NCI-H774 (cell line): ENCODE results near the gene TNIP1.

ENCODE experiments used
- DNase-seq: peaks from one replicate; lab custom pipeline; 2025; lab: John Stamatoyannopoulos, UW

Gene TNIP1

GRCh38 chr5:151083081-151083676, 2.3 kb upstream of the TNIP1 start:
- no peak for DNase-seq

- no peak for DNase-seq
Observed at GRCh38 chr5:151082282-151082902, 1.6 kb upstream of the TNIP1 start.

GRCh38 chr5:151081431-151082281, 822 bp upstream of the TNIP1 start:
- no peak for DNase-seq

GRCh38 chr5:151079838-151080612, 809 bp downstream of the TNIP1 start:
- DNase-seq, result no peak

- DNase-seq, result no peak
Observed at GRCh38 chr5:151078490-151079262, 2.2 kb downstream of the TNIP1 start.

GRCh38 chr5:151077967-151078366, 2.9 kb downstream of the TNIP1 start:
- no peak for DNase-seq

- no peak for DNase-seq
Observed at GRCh38 chr5:151077419-151077818, 3.4 kb downstream of the TNIP1 start.

GRCh38 chr5:151076616-151077015, 4.2 kb downstream of the TNIP1 start:
- no peak for DNase-seq

GRCh38 chr5:151075698-151076331, 5.0 kb downstream of the TNIP1 start:
- no peak for DNase-seq

- no peak for DNase-seq
Observed at GRCh38 chr5:151074557-151074956, 6.3 kb downstream of the TNIP1 start.

- no peak for DNase-seq
Observed at GRCh38 chr5:151073280-151073679, 7.6 kb downstream of the TNIP1 start.

- no peak for DNase-seq
Observed at GRCh38 chr5:151072630-151073025, 8.2 kb downstream of the TNIP1 start.

- no peak for DNase-seq
Observed at GRCh38 chr5:151071848-151072629, 8.8 kb downstream of the TNIP1 start.

GRCh38 chr5:151071021-151071420, 9.8 kb downstream of the TNIP1 start:
- DNase-seq, result no peak

GRCh38 chr5:151070449-151070848, 10.4 kb downstream of the TNIP1 start:
- no peak for DNase-seq

GRCh38 chr5:151068433-151069197, 12.2 kb downstream of the TNIP1 start:
- DNase-seq, result no peak

- DNase-seq, result no peak
Observed at GRCh38 chr5:151067632-151068432, 13.0 kb downstream of the TNIP1 start.

- no peak for DNase-seq
Observed at GRCh38 chr5:151066920-151067319, 13.9 kb downstream of the TNIP1 start.

- DNase-seq, result no peak
Observed at GRCh38 chr5:151065609-151066008, 15.2 kb downstream of the TNIP1 start.
